DOHH2 (cell line): ENCODE measurements around the gene MIGA2.

Source experiments
- H3F3A ChIP-seq: fragments of 200-600 bp; sonication (generic), shearing (Covaris generic); 2 replicates; pipeline ENCODE4 v1.6.0; 2016; ENCODE audit warnings: antibody characterized with exemption, mild to moderate bottlenecking; ENCODE audit not compliant: control insufficient read depth, insufficient read depth
- H3K27ac ChIP-seq: fragments of 200-600 bp; sonication (generic); 2 replicates; pipeline ENCODE4 v1.5.1; 2014; ENCODE audit warnings: low read depth, mild to moderate bottlenecking, low read length, moderate library complexity
- H3K27me3 ChIP-seq: fragments of 200-600 bp; sonication (generic); 2 replicates; pipeline ENCODE4 v1.6.1; 2014; ENCODE audit warnings: mild to moderate bottlenecking, low read length, mixed read lengths; ENCODE audit not compliant: control insufficient read depth
- H3K36me3 ChIP-seq: fragments of 200-600 bp; sonication (generic); 2 replicates; pipeline ENCODE4 v1.6.1; 2014; ENCODE audit warnings: mild to moderate bottlenecking, low read length, moderate library complexity, mixed read lengths; ENCODE audit not compliant: control insufficient read depth
- H3K4me1 ChIP-seq: fragments of 200-600 bp; sonication (generic); 2 replicates; pipeline ENCODE4 v1.6.1; 2014; ENCODE audit warnings: mild to moderate bottlenecking, low read length, mixed read lengths; ENCODE audit not compliant: control insufficient read depth
- H3K4me2 ChIP-seq: fragments of 200-600 bp; sonication (generic); 2 replicates; pipeline ENCODE4 v1.6.0; 2014; ENCODE audit warnings: mild to moderate bottlenecking, low read length, moderate library complexity
- H3K4me3 ChIP-seq: fragments of 200-600 bp; sonication (generic); 2 replicates; pipeline ENCODE4 v1.5.1; 2014; ENCODE audit warnings: mild to moderate bottlenecking, low read length, mixed read lengths
- H3K79me2 ChIP-seq: fragments of 200-600 bp; sonication (generic); 2 replicates; pipeline ENCODE4 v1.6.1; 2014; ENCODE audit warnings: mild to moderate bottlenecking, low read length, mixed read lengths; ENCODE audit not compliant: control insufficient read depth
- H3K9me2 ChIP-seq: fragments of 200-600 bp; sonication (generic); replicated peaks from 2 replicates; pipeline ENCODE4 v1.6.1; 2014; ENCODE audit warnings: mild to moderate bottlenecking, low read length, mixed read lengths; ENCODE audit not compliant: control insufficient read depth
- H3K9me3 ChIP-seq: fragments of 200-600 bp; sonication (generic); 2 replicates; pipeline ENCODE4 v1.6.1; 2014; ENCODE audit warnings: antibody characterized with exemption, low read length, mixed read lengths; ENCODE audit not compliant: control insufficient read depth, insufficient read depth
- H4K20me1 ChIP-seq: fragments of 200-600 bp; sonication (generic); 2 replicates; pipeline ENCODE4 v1.6.0; 2014; ENCODE audit warnings: low read depth, mild to moderate bottlenecking, antibody characterized with exemption, low read length, moderate library complexity; ENCODE audit not compliant: control insufficient read depth, insufficient read depth
- EZH2phosphoT487 ChIP-seq: fragments of 200-600 bp; sonication (generic); IDR thresholded peaks from 2 replicates; pipeline ENCODE4 v1.6.1; 2017; ENCODE audit warnings: borderline replicate concordance, mild to moderate bottlenecking, antibody characterized with exemption, low read length, moderate library complexity, mixed read lengths
- TF ChIP-seq, protein P1 (sequence below): fragments of 200-600 bp; sonication (generic); IDR thresholded peaks from one replicate; pipeline ENCODE4 v1.5.1; 2014; ENCODE audit warnings: antibody characterized with exemption, mild to moderate bottlenecking, low read depth, low read length; ENCODE audit not compliant: poor library complexity, severe bottlenecking

Gene MIGA2

GRCh38 chr9:129014124-129014523, 22.3 kb upstream of the MIGA2 start:
- H4K20me1 ChIP-seq, result no peaks in the 10 kb centered on the region
- H3K9me3 ChIP-seq, result no peaks in the 10 kb centered on the region
- no peaks in the 10 kb centered on the region for H3K4me1 ChIP-seq
- no peaks in the 10 kb centered on the region for H3K27me3 ChIP-seq
- TF ChIP-seq, protein P1, sequence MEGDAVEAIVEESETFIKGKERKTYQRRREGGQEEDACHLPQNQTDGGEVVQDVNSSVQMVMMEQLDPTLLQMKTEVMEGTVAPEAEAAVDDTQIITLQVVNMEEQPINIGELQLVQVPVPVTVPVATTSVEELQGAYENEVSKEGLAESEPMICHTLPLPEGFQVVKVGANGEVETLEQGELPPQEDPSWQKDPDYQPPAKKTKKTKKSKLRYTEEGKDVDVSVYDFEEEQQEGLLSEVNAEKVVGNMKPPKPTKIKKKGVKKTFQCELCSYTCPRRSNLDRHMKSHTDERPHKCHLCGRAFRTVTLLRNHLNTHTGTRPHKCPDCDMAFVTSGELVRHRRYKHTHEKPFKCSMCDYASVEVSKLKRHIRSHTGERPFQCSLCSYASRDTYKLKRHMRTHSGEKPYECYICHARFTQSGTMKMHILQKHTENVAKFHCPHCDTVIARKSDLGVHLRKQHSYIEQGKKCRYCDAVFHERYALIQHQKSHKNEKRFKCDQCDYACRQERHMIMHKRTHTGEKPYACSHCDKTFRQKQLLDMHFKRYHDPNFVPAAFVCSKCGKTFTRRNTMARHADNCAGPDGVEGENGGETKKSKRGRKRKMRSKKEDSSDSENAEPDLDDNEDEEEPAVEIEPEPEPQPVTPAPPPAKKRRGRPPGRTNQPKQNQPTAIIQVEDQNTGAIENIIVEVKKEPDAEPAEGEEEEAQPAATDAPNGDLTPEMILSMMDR, result no peak
- TF ChIP-seq EZH2phosphoT487, result no peak
- H3K79me2 ChIP-seq, result no peaks in the 10 kb centered on the region
- H3K9me2 ChIP-seq, result no peaks in the 10 kb centered on the region
- no peak overlapping the region for H3K27ac ChIP-seq
- H3K36me3 ChIP-seq, result peaks cover 44% of the 10 kb centered on the region
- H3K4me2 ChIP-seq, result no peak overlapping the region
- no peak overlapping the region for H3K4me3 ChIP-seq
- H3F3A ChIP-seq, result peaks cover 4% of the 10 kb centered on the region; the same call in 1 of the 2 replicates

DNA sequence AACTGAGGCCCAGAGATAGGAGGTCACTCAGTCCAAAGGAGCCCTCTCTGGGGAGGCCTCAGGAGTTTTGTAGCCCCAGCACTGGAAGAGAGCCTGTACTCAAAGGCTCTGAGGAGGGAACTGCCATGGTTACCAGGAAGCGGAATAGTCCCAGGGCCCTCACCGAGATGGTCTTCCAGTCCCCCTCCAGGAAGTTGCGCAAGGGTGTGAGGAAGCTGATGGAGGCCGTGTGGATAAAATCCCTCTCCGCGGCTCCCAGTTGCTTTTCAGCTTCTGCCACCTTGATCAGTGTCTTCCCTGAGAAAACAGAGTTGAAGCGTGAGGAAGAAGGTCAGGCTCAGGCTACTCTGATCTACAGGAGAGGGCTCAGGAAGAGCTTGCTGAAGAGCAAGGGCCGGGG, 21.8 kb upstream of the MIGA2 start:
- TF ChIP-seq EZH2phosphoT487, result no peak
- TF ChIP-seq, protein P1, result no peak
- H4K20me1 ChIP-seq, result no peaks in the 10 kb centered on the region
- no peak overlapping the region for H3K4me3 ChIP-seq
- no peaks in the 10 kb centered on the region for H3K79me2 ChIP-seq
- no peak overlapping the region for H3K4me2 ChIP-seq
- peaks cover 40% of the 10 kb centered on the region for H3K36me3 ChIP-seq
- H3K4me1 ChIP-seq, result no peaks in the 10 kb centered on the region
- H3K9me2 ChIP-seq, result no peaks in the 10 kb centered on the region
- H3F3A ChIP-seq, result peaks cover 4% of the 10 kb centered on the region; the same call in 1 of the 2 replicates
- no peaks in the 10 kb centered on the region for H3K9me3 ChIP-seq
- H3K27ac ChIP-seq, result no peak overlapping the region
- H3K27me3 ChIP-seq, result no peaks in the 10 kb centered on the region

- no peak overlapping the region for H3K27ac ChIP-seq
- no peaks in the 10 kb centered on the region for H3K27me3 ChIP-seq
- no peaks in the 10 kb centered on the region; the same call in 1 of the 2 replicates for H3F3A ChIP-seq
- H4K20me1 ChIP-seq, result peaks cover 4% of the 10 kb centered on the region; the same call in 1 of the 2 replicates
- H3K4me3 ChIP-seq, result no peak overlapping the region
- no peak overlapping the region for H3K4me2 ChIP-seq
- H3K9me2 ChIP-seq, result no peaks in the 10 kb centered on the region
- H3K4me1 ChIP-seq, result peaks cover 3% of the 10 kb centered on the region; the same call in 1 of the 2 replicates
- TF ChIP-seq EZH2phosphoT487, result no peak
- TF ChIP-seq, protein P1, result no peak
- peaks cover 12% of the 10 kb centered on the region; the same call in 1 of the 2 replicates for H3K36me3 ChIP-seq
- peaks cover 38% of the 10 kb centered on the region for H3K79me2 ChIP-seq
- no peaks in the 10 kb centered on the region for H3K9me3 ChIP-seq
These were observed 15.3 kb upstream of the MIGA2 start for GRCh38 chr9:129021091-129021490.

DNA sequence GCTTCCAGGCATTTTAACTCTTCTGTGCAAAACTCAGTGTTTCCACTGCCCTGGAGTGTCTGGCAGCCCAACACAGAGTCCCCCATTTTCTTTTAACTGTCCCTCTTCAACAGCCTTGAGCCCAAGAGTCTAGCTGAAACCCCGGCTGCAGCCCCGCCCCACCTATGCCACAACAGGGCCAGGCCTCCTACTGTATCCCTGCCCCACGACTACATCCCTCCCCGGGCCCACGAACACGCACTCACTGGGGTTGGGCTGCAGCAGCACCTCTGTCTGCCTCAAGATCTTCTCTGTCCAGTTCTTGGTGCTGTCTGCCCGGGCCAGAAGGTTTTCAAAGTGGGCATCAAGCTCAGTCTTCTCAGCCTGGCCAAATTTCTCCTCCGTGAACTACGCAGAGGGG, 14.4 kb upstream of the MIGA2 start:
- no peak for TF ChIP-seq EZH2phosphoT487
- TF ChIP-seq, protein P1, result no peak
- no peak overlapping the region for H3K27ac ChIP-seq
- no peaks in the 10 kb centered on the region for H3K9me2 ChIP-seq
- H3K79me2 ChIP-seq, result peaks cover 48% of the 10 kb centered on the region
- peaks cover 12% of the 10 kb centered on the region for H3K36me3 ChIP-seq
- H3K4me3 ChIP-seq, result no peak overlapping the region
- H4K20me1 ChIP-seq, result peaks cover 8% of the 10 kb centered on the region; the same call in 1 of the 2 replicates
- no peaks in the 10 kb centered on the region for H3K9me3 ChIP-seq
- peaks cover 11% of the 10 kb centered on the region for H3K4me1 ChIP-seq
- no peaks in the 10 kb centered on the region for H3K27me3 ChIP-seq
- H3K4me2 ChIP-seq, result no peak overlapping the region
- H3F3A ChIP-seq, result no peaks in the 10 kb centered on the region
